HepG2 (cell line): Measurements from ENCODE around the gene POC1A. TPM values are rescaled to one million over a fixed set of nuclear protein-coding genes. Genes with fewer than 3 reads are reported as not detected.
A peak's percentile ranks its signal among the peaks of the same experiment; 100 is the strongest.

Source experiments
- FOXK2 ChIP-seq: fragments of 450-650 bp; IDR thresholded peaks from 2 replicates; pipeline ENCODE4 v1.6.1; 2016
- HNF1A ChIP-seq, 2 experiments: sonication (generic) in 1 of 2; formaldehyde crosslinking in 1 of 2; IDR thresholded peaks; 2 replicates each; pipeline versions ENCODE4 v1.4.0 to v1.6.1; 2016 to 2020; ENCODE audit warnings: borderline replicate concordance in 1 of 2, low read depth in 1 of 2, mild to moderate bottlenecking in 1 of 2, missing genetic modification reagents in 1 of 2
- JARID2 ChIP-seq: sonication (generic); formaldehyde crosslinking; IDR thresholded peaks from 2 replicates; pipeline ENCODE4 v1.8.1; 2023; ENCODE audit warnings: missing genetic modification reagents, inconsistent platforms; ENCODE audit not compliant: insufficient replicate concordance
- KDM1A ChIP-seq: IDR thresholded peaks from 2 replicates; pipeline ENCODE4 v1.6.1; 2016; ENCODE audit warnings: missing compliant biosample characterization
- NR2F1 ChIP-seq, 2 experiments: fragments of 450-650 bp in 1 of 2; formaldehyde crosslinking in 1 of 2; IDR thresholded peaks; 2 replicates each; pipeline versions ENCODE4 v1.5.0 to v1.6.1; 2016 to 2020; ENCODE audit warnings: mild to moderate bottlenecking in 1 of 2, missing compliant biosample characterization in 1 of 2, missing genetic modification reagents in 1 of 2, moderate library complexity in 1 of 2
- SMARCC2 ChIP-seq: fragments of 450-650 bp; IDR thresholded peaks from 2 replicates; pipeline ENCODE4 v1.6.1; 2017; ENCODE audit warnings: antibody characterized with exemption, mild to moderate bottlenecking
- SRY ChIP-seq: sonication (generic); formaldehyde crosslinking; IDR thresholded peaks from 2 replicates; pipeline ENCODE4 v1.8.0; 2022; ENCODE audit warnings: mild to moderate bottlenecking, missing genetic modification reagents
- TFE3 ChIP-seq: IDR thresholded peaks from 2 replicates; pipeline ENCODE4 v1.6.1; 2016
- ZNF30 ChIP-seq: sonication (generic); formaldehyde crosslinking; IDR thresholded peaks from 2 replicates; pipeline ENCODE4 v1.5.0; 2020; ENCODE audit warnings: mild to moderate bottlenecking, missing genetic modification reagents
- ZNF558 ChIP-seq: sonication (generic); formaldehyde crosslinking; IDR thresholded peaks from 2 replicates; pipeline ENCODE4 v1.9.0; 2022; ENCODE audit warnings: mild to moderate bottlenecking, missing genetic modification reagents, borderline replicate concordance
- ZNF790 ChIP-seq: sonication (generic); formaldehyde crosslinking; IDR thresholded peaks from 2 replicates; pipeline ENCODE4 v1.8.0; 2022; ENCODE audit warnings: missing genetic modification reagents, mild to moderate bottlenecking, borderline replicate concordance
- polyA plus RNA-seq, 8 experiments: library from polyadenylated mRNA; depleted of rRNA in 3 of 8; stranded (reverse) in 7 of 8; unstranded in 1 of 8; fragments of >200 nt; fragmentation: Illumina TruSeq in 4 of 8; extraction: Trizol in 4 of 8; gene quantifications; 2 replicates each; pipeline versions ENCODE4 v1.2.1 to v1.2.3, GENCODE V29; 2011 to 2016; ENCODE audit warnings: low read depth in 4 of 8, missing spikeins in 1 of 8, mixed read lengths in 1 of 8; ENCODE audit not compliant: insufficient read depth in 1 of 8
- total RNA-seq, 5 experiments: library from RNA; depleted of rRNA; stranded (reverse); fragments of >200 nt; fragmentation: Illumina TruSeq; extraction: Trizol; gene quantifications; 2 replicates each; pipeline ENCODE4 v1.2.3, GENCODE V29; 2016; ENCODE audit warnings: low read depth in 1 of 5
- TF ChIP-seq, protein P1 (sequence below): sonication (generic); formaldehyde crosslinking; IDR thresholded peaks from 2 replicates; pipeline ENCODE4 v1.8.1; 2023; ENCODE audit warnings: mild to moderate bottlenecking, inconsistent platforms, moderate library complexity, missing genetic modification reagents, borderline replicate concordance
- TF ChIP-seq, protein P2 (sequence below), 2 experiments: sonication (generic) in 1 of 2; formaldehyde crosslinking in 1 of 2; IDR thresholded peaks; 2 replicates each; pipeline versions ENCODE4 v1.6.1 to v1.9.0; 2014 to 2022; ENCODE audit warnings: antibody characterized with exemption in 1 of 2, borderline replicate concordance in 1 of 2, inconsistent platforms in 1 of 2, low read depth in 1 of 2, missing genetic modification reagents in 1 of 2

POC1A gene
- total and polyA plus RNA-seq, 2 of the 13 experiments (the other 11 are each of a cell fraction or from before 2014, with no cell fraction given) = 14.6 to 20.0 TPM

GRCh38 chr3:52154135-52155094, at the start of gene POC1A (continued):
- TF ChIP-seq, protein P1, sequence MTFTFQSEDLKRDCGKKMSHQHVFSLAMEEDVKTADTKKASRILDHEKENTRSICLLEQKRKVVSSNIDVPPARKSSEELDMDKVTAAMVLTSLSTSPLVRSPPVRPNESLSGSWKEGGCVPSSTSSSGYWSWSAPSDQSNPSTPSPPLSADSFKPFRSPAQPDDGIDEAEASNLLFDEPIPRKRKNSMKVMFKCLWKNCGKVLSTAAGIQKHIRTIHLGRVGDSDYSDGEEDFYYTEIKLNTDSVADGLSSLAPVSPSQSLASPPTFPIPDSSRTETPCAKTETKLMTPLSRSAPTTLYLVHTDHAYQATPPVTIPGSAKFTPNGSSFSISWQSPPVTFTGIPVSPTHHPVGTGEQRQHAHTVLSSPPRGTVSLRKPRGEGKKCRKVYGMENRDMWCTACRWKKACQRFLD (CRISPR knock-in tag) = peak; percentile 63; the same call in 1 of the 2 replicates
- TF ChIP-seq JARID2 (CRISPR knock-in tag) (no peak), TFE3 (peak; percentile 76; the same call in 1 of the 2 replicates), ZNF558 (CRISPR knock-in tag) (no peak; the same call in 1 of the 2 replicates), ZNF30 (CRISPR knock-in tag) (no peak), NR2F1 (CRISPR knock-in tag; IDR thresholded peaks at IDR 0.05) (no peak), FOXK2 (peak; percentile 59; the same call in 1 of the 2 replicates), HNF1A (IDR thresholded peaks at IDR 0.05; ENCODE audit: low read depth) (peak; percentile 45; the same call in 1 of the 2 replicates), HNF1A (CRISPR knock-in tag; IDR thresholded peaks at IDR 0.05; ENCODE audit: borderline replicate concordance) (peak; percentile 27; the same call in 1 of the 2 replicates), KDM1A (no peak), SRY (CRISPR knock-in tag) (0 out of 2 replicates have a peak, but pooled peaks have one; percentile 51), SMARCC2 (no peak), ZNF790 (no peak)
- TF ChIP-seq, protein P2, sequence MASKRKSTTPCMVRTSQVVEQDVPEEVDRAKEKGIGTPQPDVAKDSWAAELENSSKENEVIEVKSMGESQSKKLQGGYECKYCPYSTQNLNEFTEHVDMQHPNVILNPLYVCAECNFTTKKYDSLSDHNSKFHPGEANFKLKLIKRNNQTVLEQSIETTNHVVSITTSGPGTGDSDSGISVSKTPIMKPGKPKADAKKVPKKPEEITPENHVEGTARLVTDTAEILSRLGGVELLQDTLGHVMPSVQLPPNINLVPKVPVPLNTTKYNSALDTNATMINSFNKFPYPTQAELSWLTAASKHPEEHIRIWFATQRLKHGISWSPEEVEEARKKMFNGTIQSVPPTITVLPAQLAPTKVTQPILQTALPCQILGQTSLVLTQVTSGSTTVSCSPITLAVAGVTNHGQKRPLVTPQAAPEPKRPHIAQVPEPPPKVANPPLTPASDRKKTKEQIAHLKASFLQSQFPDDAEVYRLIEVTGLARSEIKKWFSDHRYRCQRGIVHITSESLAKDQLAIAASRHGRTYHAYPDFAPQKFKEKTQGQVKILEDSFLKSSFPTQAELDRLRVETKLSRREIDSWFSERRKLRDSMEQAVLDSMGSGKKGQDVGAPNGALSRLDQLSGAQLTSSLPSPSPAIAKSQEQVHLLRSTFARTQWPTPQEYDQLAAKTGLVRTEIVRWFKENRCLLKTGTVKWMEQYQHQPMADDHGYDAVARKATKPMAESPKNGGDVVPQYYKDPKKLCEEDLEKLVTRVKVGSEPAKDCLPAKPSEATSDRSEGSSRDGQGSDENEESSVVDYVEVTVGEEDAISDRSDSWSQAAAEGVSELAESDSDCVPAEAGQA (IDR thresholded peaks at IDR 0.05; ENCODE audit: low read depth) = peak; percentile 18; the same call in 1 of the 2 replicates
- TF ChIP-seq, protein P2 (CRISPR knock-in tag; IDR thresholded peaks at IDR 0.05; ENCODE audit: borderline replicate concordance) = no peak
